Measurements from ENCODE around the gene SFT2D1. TPM values are rescaled to one million over a fixed set of nuclear protein-coding genes. Genes with fewer than 3 reads are reported as not detected.

Gene SFT2D1
- total RNA-seq, 1 donor from 2014 or later = 52.8 TPM

GRCh38 chr6:166286839-166287271 lies 55.5 kb downstream of the SFT2D1 start:
- Histone ChIP-seq H3K27me3 (ENCODE audit: low read depth) (peaks cover 4% of the 10 kb centered on the region), H3K4me3 (no peak overlapping the region), H3K27ac (no peak overlapping the region), H3K9me3 (no peaks in the 10 kb centered on the region), H3K4me1 (no peaks in the 10 kb centered on the region), H3K36me3 (no peaks in the 10 kb centered on the region)
- no peak for TF ChIP-seq CTCF (IDR thresholded peaks at IDR 0.05)
- DNase-seq (no peak), ATAC-seq (peak; percentile 16 to 21)
- intact Hi-C loops (cut with DNase I) = no loop called here

- intact Hi-C loops (cut with DNase I) = no loop called here
- no peaks in the 10 kb centered on the region for H3K36me3 ChIP-seq
- no peak for ATAC-seq
Measured at GRCh38 chr6:166285233-166285632, 57.1 kb downstream of the SFT2D1 start.

GRCh38 chr6:166284640-166285039 lies 57.7 kb downstream of the SFT2D1 start:
- intact Hi-C loops (cut with DNase I) = no loop called here
- H3K9me3 ChIP-seq = no peaks in the 10 kb centered on the region
- ATAC-seq = no peak

More at GRCh38 chr6:166285233-166285632, 57.1 kb downstream of the SFT2D1 start:
- Histone ChIP-seq H3K27me3 (ENCODE audit: low read depth) (peaks cover 4% of the 10 kb centered on the region), H3K9me3 (no peaks in the 10 kb centered on the region), H3K4me3 (no peak overlapping the region), H3K4me1 (no peaks in the 10 kb centered on the region), H3K27ac (no peak overlapping the region)
- no peak for TF ChIP-seq CTCF (IDR thresholded peaks at IDR 0.05)
- DNase-seq = no peak

GRCh38 chr6:166282394-166283032 lies 59.8 kb downstream of the SFT2D1 start:
- no peak for DNase-seq
- ATAC-seq = no peak
- no peaks in the 10 kb centered on the region for H3K4me1 ChIP-seq
- H3K27ac ChIP-seq = no peak overlapping the region
- no peaks in the 10 kb centered on the region for H3K9me3 ChIP-seq
- no peak for TF ChIP-seq CTCF (IDR thresholded peaks at IDR 0.05)
- peaks cover 4% of the 10 kb centered on the region for H3K27me3 ChIP-seq (ENCODE audit: low read depth)
- no peaks in the 10 kb centered on the region for H3K36me3 ChIP-seq
- intact Hi-C loops (cut with DNase I) = no loop called here
- no peak overlapping the region for H3K4me3 ChIP-seq

More at GRCh38 chr6:166284640-166285039, 57.7 kb downstream of the SFT2D1 start:
- Histone ChIP-seq H3K36me3 (no peaks in the 10 kb centered on the region), H3K4me3 (no peak overlapping the region), H3K4me1 (no peaks in the 10 kb centered on the region), H3K27ac (no peak overlapping the region), H3K27me3 (ENCODE audit: low read depth) (peaks cover 4% of the 10 kb centered on the region)
- TF ChIP-seq CTCF (IDR thresholded peaks at IDR 0.05) = no peak
- DNase-seq = no peak

- no peak for ATAC-seq
- Histone ChIP-seq H3K9me3 (no peaks in the 10 kb centered on the region), H3K4me1 (no peaks in the 10 kb centered on the region), H3K27ac (no peak overlapping the region), H3K27me3 (ENCODE audit: low read depth) (peaks cover 4% of the 10 kb centered on the region), H3K36me3 (no peaks in the 10 kb centered on the region), H3K4me3 (no peak overlapping the region)
- TF ChIP-seq CTCF (IDR thresholded peaks at IDR 0.05) = no peak
- no peak for DNase-seq
- intact Hi-C loops (cut with DNase I) = no loop called here
Measured at GRCh38 chr6:166281104-166281503, 61.2 kb downstream of the SFT2D1 start.
